UCSD-AML1 (cell line): ENCODE results near the gene MYO1F.
"Not testable (repeated sequence)": the region's sequence is repeated elsewhere in the genome, so short reads cannot be mapped to it uniquely, and the experiment has no call there.

ENCODE experiments used
- DNase-seq: peaks from one replicate; lab custom pipeline; 2025; ENCODE audit not compliant: unreplicated experiment; lab: John Stamatoyannopoulos, UW

The MYO1F gene

GRCh38 chr19:8519388-8519787 is 57.9 kb downstream of the MYO1F start:
- no peak for DNase-seq

DNA sequence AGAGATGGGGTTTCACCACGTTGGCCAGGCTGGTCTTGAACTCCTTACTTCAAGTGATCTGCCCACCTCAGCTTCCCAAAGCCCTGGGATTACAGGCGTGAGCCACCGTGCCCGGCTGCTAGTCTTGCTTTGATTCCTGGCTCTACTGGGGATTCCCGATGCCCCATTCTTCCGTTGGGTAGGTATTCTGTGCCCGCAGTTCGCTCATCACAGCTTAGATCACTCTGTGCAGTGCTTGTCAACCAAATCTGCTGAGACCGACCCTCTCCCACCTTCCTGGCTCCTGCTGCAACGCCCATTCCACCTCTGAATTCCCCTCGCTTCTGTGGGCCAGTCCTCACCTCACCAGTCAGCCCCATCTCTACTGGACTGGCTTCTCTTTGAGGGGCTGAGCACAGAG is 58.7 kb downstream of the MYO1F start:
- DNase-seq: no peak

DNA sequence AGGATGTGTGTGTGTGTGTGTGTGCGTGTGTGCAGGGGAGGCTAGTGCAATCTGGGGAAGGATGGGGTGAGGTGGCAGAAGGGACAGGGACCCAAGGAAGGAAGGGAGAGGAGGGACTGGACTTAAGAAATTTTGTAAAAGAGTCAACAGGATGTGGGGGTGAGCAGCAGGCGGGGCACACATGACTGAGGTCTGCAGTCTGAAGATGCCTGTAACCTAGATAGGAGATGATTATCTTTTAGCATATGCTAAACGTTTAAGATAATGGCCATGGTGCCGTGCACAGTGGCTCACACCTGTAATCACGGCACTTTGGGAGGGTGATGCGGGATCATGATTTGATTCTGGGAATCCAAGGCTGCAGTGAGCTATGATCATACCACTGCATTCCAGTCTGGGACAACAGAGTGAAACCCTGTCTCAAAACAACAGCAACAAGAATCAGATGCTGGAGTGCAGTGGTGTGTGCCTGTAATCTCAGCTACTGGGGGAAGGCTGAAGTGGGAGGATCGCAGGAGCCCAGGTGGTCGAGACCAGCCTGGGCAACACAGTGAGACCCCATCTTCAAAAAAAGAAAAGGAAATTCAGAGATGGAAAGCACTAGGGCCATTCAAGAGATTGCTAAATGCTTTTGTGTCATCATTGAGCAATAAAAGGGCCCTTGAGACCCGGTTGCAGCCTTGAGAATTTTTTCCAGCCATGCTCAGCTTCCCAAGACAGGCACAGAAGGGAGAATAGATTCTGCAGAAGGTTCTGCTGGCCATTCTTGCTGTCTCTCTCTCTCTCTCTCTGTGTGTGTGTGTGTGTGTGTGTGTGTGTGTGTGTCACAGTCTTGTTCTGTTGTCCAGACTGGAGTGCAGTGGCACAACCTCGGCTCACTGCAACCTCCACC is 59.4 kb downstream of the MYO1F start:
- DNase-seq: peak; percentile 34

DNA sequence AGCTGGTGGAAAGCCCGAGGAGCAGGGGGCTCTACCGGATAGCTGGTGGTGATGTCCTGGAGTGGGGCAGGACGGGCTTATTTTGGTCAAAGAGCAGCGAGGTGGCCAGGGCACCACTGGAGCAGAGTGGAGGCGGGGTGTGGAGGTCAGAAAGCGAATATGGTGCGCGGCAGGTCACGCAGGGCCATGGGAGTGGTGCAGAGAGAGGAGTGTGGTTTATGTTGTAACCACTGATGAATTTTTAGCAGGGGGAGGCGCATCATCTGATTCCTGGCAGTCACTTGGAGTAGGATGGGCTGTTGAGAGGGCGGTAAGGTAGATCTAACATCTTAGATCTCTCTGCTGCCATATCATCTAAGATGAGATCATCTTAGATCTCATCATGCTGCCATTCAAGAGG is 61.9 kb downstream of the MYO1F start:
- no peak for DNase-seq

- DNase-seq: not testable (repeated sequence)
These were observed 62.7 kb downstream of the MYO1F start for GRCh38 chr19:8514505-8515009.

DNA sequence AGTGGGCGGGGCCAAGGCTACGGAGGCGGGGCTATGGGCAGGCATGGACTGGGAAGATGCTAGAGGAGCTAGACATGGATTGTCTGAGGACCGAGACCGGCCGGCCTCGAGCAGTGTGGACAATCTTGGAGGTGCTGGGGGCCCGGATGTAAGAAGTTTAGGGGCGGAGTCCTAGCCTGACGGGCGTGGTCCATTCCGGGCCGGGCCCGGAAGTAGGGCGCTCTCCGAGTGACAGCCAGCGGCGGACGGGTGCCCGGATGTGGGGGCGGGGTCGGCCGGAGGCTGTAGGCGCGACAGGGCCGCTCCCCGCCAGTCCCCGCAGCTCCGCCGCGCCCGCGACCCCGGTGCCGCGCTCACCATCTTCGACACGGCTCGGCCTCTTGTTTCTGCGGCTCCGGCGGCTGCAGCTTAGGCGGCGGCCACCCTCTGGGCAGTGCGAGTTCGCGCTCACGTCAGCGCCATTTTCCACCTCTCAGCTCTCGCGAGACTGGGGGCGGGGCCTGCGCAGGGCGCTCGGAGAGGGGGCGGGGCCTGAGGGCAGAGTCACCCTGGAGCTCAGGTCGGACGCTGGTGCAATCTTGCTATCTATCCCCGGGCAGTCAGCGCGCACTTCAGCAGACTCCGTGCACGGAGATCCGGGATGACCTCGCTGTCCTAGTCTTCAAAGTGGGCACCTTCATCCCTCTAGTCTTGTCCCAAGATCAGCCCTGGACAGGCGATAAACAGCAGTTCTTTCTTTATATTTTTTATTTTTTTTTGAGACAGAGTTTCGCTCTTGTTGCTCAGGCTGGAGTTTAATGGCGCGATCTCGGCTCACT is 63.3 kb downstream of the MYO1F start, which contains the start of gene ZNF414:
Gene ZNF414, minus strand, starts transcription at position 481 of the 818 bp plus-strand sequence. Its CDS starts 121 bp downstream, at position 360.
- DNase-seq: peak; percentile 94

GRCh38 chr19:8513036-8513686 is 64.1 kb downstream of the MYO1F start:
- no peak for DNase-seq

GRCh38 chr19:8512115-8512967 is 64.9 kb downstream of the MYO1F start:
- DNase-seq: peak; percentile 36

DNA sequence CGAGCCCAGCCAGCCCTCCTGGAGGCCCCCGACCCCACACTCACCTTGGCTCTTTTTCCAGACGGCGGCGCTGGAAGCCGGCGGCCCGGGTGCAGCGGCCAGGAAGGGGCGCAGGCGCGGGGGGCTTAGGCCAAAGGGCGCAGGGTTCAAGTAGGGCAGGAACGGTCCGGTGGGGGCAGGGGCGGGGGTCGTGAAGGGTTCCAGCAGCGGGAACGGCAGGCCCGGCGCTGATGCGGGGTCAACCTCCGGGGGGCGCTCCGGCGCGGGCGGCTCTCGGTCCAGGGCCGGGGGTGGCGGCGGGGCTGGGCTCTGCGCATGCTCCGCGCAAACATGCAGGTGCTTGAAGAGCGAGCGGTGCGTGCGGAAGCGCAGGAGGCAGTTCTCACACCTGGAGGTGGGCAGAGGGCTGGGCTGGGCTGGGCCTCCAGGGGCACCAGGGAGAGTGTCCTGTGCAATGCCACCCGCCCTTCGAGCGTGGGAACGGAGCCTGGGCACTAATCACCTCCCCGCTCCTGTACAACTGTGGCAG is 65.6 kb downstream of the MYO1F start:
- no peak for DNase-seq

DNA sequence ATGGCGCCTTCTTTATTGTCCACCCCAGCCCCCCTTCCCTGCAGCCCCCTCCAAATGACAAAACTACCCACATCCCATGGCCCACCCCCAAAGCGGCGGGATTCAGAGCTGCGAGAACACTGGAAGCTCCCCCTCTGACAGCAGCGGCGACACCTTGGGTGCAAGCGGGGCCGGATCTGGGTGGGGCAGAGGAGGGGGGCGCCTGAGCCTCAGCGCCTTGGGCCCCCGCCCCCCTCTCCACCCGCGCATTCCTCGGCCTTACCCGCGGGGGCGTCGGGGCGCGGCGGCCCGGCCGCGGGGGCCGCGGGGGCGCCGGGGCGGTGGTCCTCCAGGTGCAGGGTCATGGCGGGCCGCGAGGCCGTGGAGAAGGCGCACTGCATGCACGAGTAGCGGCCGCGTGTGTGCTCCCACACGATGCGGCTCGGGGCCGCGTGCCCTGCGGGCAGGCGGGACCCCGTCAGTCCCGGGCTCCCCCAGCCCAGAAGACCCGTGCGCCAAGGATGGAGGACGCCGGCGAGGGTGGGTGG is 66.6 kb downstream of the MYO1F start:
- no peak for DNase-seq

DNA sequence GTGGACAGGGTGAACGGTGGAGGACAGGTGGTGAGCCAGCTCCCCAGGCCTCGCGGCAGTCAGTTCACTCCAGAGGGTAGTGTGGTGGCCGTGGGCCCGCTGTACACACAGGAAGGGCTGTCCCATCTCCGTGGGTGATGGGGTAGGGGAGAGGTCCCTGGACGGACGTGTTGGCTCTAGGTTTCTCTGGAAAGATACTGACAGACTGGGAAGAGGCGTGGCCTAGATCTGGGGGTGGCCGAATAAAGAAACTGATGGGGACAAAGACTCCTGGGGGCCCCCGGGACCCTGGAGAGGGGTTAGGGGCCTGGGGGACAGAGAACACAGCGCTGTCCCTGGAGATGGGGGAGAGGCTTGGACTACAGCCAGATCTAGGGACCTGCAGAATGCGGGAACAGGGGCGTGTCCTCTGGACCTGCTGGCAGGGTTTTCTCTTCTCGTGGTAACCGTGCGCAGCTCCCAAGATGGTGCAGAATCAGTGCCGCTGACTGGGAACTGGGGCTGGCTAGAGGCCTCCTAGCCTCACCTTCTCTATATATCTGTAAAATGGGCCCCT is 70.8 kb downstream of the MYO1F start:
- no peak for DNase-seq

- DNase-seq: peak; percentile 80
These were observed 71.4 kb downstream of the MYO1F start for GRCh38 chr19:8505680-8506401.

- no peak for DNase-seq
These were observed 72.3 kb downstream of the MYO1F start for GRCh38 chr19:8504919-8505318.

- no peak for DNase-seq
These were observed 73.1 kb downstream of the MYO1F start for GRCh38 chr19:8504171-8504570.

DNA sequence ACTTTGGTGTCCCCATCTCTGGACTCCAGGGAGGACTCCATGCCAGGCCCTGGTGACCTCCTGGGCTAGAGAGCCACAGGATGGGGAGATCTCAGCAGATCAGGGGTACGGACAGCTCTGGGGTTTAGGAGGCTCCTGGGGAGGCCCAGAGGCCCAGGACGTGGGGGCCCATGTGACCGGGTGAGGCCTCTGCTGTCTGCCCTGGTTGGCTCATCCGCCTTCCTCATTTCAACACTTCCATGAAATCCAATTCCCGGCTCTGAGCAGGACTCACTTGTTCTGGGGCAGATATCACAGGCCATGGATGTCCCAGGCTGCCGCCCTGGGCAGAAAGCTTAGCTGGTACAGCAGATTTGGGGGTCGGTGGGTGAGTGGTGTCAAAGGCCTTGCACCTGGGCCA is 73.7 kb downstream of the MYO1F start:
- DNase-seq: no peak

DNA sequence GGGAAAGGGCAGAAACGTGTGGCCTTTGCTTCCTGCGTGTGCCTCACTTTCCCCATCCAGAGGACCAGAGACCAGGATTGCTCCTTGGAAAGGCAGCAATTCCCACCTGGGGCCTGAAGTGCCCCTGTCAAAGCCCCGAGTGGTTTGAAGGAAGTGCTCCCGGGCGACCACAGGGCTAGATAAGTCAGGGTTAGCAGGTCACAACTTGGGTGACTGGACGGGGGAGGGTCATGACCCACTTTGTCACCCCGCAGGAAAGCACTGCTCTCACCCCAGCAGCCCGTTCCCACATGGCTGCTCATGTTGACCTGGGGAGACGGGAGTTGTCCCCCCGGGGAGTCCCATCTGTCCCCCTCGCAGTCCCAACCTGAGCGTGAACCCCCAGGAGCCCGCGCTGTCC is 75.3 kb downstream of the MYO1F start:
- peak; percentile 34 for DNase-seq

DNA sequence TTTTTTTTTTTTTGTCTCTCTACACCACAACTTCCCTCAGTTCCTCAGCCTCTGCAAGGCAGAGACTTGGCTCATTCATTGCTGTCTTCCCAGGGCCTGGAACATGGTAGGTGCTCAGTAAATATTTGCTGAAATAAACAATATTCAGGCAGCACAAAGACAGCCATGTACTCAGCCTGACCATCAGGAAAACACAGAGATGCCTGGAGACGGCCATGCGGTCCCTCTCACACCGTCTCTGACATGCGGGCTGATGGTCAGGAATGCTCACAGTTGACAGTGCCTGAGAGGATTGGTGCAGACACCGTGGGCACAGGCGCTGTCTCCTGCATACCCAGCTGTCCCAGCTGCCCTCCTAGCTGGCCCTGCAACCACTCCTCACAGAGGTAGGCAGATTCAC is 75.7 kb downstream of the MYO1F start:
- DNase-seq: no peak

GRCh38 chr19:8500158-8500557 is 77.1 kb downstream of the MYO1F start:
- peak; percentile 69 for DNase-seq
